GM18507 (cell line): ENCODE results near the gene SLC25A15.
"Not testable (repeated sequence)": the region's sequence is repeated elsewhere in the genome, so short reads cannot be mapped to it uniquely, and the experiment has no call there.

Source experiments
- DNase-seq: peaks from one replicate; pipeline ENCODE4 v3.0.0; 2011; ENCODE audit warnings: low read depth; ENCODE audit not compliant: insufficient read length; ENCODE audit errors: extremely low spot score
- FAIRE-seq: peaks from 2 replicates; lab custom pipeline; 2011; peaks lifted over from hg19 to GRCh38; lab: Jason Lieb, UNC

Gene SLC25A15

DNA sequence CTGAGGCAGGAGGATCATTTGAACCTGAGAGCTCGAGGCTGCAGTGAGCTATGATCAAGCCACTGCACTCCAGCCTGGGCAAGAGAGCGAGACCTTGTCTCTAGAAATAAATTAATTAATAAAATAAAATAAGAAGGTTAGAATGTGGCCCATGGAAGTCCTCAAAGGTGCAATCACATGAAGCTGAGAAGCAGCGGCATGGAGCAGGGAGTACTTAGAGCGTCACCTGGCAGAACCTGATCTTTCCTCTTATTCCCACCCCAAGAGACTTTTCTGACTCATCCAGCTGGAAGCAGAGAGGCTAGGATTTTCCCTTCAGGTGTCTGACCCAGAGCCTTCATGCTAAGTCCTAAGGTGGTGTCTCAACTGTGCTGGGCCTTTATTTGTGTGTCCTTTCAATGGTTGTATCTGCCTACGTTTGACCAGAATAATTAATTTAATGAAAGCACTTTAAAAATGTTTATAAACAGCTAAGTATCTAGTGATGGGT, 9.6 kb upstream of the SLC25A15 start:
- no peak for DNase-seq
- no peak for FAIRE-seq

DNA sequence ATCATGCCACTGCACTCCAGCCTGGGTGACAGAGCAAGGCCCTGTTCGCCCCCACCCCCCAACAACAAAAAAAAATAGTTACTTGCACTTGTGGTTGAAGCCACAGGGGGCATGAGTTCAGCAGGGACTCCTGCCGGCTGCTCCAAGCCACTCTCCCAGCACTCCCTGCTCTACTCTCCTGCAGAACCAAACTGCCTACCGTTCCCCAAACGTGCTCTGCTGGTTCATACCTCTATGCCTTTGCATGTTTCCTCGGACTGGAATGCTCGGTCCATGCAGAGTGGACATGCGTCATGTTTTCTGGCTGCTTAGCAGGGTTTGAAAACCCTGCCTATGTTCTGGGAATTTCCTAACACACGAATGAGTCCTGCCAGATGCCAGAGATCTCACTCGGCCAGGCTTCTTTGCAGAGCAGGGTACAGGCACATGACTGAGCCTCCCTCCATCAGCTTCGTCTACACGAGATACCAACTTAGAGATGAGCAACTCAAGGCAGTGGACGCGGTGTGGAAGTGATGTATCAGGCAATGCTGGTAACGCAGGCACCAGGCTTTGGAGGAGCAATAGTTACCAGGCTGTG, 8.5 kb upstream of the SLC25A15 start:
- no peak for DNase-seq
- FAIRE-seq, result no peak

- FAIRE-seq (no peak), DNase-seq (no peak)
These were observed 7.7 kb upstream of the SLC25A15 start for GRCh38 chr13:40781717-40782116.

- DNase-seq, FAIRE-seq: not testable (repeated sequence)
These were observed 6.4 kb upstream of the SLC25A15 start for GRCh38 chr13:40782971-40783370.

- FAIRE-seq, result no peak
- DNase-seq, result no peak
These were observed 4.9 kb upstream of the SLC25A15 start for GRCh38 chr13:40784540-40784939.

DNA sequence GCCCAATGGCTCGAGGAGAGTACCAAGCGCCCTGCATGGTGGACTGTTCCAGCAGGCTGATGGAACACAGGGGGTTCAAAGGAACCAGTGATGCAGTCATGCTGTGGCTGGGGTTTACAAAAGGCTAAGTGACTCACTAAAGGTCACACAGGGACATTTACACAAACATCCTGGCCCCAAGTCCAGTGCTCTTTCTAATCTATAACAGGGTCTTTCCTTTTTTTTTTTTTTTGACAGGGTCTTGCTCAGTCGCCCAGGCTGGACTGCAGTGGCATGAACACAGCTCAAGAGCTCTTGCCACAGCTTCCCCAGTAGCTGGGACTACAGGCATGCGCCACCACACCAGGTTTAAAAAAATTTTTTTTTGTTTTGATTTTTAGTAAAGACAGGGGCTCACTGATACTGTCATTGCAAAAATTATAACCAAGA, 2.8 kb upstream of the SLC25A15 start:
- DNase-seq, result no peak
- FAIRE-seq, result no peak

GRCh38 chr13:40787062-40787461, 2.3 kb upstream of the SLC25A15 start:
- DNase-seq (no peak), FAIRE-seq (no peak)

- DNase-seq, FAIRE-seq: not testable (repeated sequence)
These were observed 704 bp upstream of the SLC25A15 start for GRCh38 chr13:40788540-40789274.

DNA sequence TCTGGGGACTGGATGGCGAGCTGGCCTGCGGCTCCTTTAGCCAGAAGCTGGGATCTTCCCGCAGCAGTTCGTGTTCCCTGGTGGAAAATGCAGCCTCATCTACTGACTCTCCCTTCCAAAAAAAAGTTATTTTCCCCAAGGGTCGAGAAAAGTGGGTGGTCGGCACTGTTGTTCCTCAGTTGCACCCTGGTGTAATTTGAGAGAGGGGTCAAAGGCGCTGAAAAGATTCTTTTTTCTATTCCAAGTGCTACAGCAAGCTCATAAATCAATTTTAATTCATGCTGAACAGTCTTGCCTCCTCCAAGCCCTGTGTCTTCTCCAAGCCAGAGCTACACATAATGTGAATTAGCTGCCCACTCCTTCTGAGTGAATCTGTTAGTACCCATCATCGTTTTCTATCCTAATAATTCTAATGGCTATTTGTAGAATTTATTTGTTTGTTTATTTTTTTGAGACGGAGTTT, 774 bp downstream of the SLC25A15 start:
- DNase-seq, result no peak
- no peak for FAIRE-seq

DNA sequence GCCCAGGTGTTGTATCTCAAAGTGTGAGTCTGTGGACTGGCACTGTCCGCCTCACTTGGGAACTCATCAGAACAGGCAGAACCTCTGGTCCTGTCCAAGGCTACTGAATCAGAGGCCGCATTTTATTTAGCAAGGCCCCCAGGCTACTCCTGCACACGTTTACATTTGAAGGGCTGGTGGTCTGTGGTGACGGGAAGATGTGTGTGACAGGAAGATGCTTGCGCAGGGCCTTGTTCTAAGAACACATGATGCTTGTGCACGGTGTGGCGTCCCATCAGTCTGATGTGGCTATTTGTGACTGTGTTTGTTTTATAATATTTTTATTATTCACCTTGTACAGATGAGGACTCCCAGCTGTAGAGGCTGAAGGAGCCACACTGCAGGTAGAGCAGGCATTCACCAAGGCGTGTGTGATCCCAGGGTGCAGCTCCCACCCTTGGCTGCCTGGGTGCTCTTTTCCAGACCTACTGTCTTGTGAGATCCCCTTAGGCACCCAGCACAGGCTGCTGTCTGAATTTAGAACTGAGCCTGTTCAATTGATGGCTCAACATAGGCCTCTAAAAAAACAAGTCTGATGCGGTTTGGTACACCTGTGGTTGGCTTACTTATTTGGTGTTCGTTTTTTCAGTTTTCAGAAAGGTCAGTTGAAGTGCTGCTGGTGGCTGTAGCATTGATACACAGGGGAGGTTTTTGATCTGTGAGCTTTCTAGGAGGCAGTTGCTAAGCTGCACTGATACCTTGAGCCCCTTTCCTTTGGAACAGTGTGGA, 3.1 kb downstream of the SLC25A15 start:
- no peak for FAIRE-seq
- DNase-seq, result no peak

GRCh38 chr13:40793339-40793738, 3.9 kb downstream of the SLC25A15 start:
- DNase-seq, result no peak
- no peak for FAIRE-seq

DNA sequence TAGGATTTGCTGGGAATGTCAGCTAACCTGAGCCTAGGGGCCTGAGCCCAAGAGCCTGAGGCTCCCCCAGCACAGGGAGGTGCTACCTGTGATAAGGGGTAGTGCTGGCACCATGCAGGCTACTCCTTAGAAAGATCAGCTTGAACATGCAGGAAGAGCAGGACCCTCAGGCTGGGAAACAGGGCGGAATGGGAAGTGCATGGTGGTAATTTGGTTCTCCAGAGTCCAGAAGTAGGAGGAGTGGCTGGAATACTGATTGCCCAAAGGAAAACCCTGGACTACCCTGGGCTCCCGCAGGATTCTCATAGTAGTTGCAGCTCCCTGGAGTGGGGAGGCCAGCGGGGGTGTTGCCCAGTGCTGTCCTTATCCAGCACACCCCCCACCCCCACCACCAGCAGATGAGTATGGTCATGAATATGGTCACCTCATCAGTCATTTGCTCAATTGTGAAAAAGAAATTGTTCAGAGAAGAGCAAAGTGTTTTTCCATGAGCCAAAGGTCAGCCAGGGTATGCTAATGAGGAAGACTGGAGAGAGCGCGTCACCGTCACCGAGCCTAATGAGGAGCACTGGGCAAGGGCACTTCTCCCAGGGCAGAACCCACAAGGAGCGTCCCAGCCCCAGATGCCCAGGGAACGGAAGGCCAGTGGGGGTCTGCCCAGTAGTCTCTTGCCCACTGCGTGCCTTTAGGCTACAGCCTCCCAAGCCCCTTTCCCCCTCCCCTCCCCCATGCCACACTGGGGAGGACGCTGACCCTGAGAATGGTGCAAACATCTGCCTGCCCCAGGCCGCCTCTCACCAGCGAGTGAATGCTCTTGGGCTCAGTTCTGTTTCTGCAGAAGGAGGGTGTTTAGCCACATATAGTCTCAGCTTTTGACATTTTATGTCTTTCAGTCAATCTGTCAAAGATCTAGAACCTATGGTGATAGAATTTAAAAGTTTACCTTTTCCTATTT, 5.3 kb downstream of the SLC25A15 start:
- no peak for FAIRE-seq
- DNase-seq, result no peak

DNA sequence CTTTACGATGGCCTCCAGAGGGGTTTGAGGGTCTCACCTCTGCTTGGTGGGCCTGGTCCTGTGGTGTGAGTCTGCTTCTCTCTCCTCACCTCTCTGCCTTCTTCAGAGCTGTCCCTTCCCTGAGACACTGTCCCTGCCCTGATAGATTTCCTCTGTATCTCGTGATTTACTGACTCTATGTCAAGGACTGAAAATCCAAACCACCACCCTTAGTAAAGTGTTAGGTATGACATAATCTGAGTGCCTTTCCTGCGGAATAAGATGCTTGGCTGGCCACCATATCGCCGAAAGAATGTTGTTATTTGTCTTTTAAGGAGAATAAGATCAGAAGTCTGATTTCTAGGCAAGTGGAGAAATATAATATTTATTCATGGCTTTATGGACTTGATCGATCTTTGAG, 7.2 kb downstream of the SLC25A15 start:
- FAIRE-seq, result no peak
- DNase-seq, result no peak

DNA sequence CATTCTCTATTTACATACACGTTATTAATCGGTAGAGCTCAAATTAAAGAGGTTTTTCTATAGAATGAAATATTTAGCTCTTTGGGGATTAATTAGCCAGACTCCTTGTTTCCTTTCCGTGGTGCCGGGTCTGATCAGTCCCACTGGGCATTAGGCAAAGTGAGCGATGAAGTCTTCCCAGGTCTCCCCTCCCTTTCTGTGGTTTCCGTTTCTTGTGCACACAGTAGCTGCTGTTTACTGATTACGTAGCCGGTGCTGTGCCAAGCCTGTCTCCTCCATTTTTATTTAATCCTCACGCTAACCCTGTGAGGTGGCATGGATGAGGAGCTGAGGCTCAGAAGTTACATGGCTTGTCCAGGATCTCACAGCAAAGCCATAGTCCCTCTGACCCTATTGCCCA, 9.0 kb downstream of the SLC25A15 start:
- DNase-seq, result no peak
- FAIRE-seq, result no peak

DNA sequence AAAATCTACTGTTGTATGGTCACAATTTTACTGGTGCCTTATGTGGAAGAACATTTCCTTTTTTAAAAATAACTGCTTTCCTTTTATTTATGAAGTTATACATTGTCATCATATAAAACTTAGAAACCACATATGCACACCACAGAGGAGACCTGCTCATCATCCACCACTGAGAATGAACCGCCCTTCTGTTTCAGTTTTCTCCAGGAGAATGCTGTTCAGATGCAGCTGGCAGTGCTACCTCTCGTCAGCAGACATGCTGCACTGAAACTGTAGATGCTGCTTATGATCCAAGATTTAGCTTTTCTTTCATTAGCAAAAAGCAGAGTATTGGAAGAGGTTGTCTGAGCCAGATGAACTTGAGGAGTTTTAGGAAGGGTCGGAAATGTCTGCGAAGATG, 10.1 kb downstream of the SLC25A15 start:
- DNase-seq, result no peak
- no peak for FAIRE-seq

GRCh38 chr13:40800559-40800958, 11.1 kb downstream of the SLC25A15 start:
- DNase-seq, result no peak
- FAIRE-seq, result no peak

GRCh38 chr13:40801255-40802217, 12.1 kb downstream of the SLC25A15 start:
- FAIRE-seq (no peak), DNase-seq (no peak)

GRCh38 chr13:40803316-40803715, 13.9 kb downstream of the SLC25A15 start:
- DNase-seq (no peak), FAIRE-seq (no peak)
